PC-3 (cell line): ENCODE data around the gene LTF. TPM values are rescaled to one million over a fixed set of nuclear protein-coding genes. Genes with fewer than 3 reads are reported as not detected.

Experiments
- ATAC-seq: fragments of 200-7000 bp; cut with Tn5 transposase; 2 replicates; pipeline ENCODE4 v1.9.1; 2020; ENCODE audit warnings: mild to moderate bottlenecking, moderate library complexity
- BruUV-seq: library from RNA; stranded (reverse); fragments of 400-500 nt; replicated peaks from 2 replicates; lab custom pipeline; 2021; lab: Mats Ljungman, UMichigan
- CTCF ChIA-PET: fragments of 300-600 bp; sonication (Branson Sonifier 250); formaldehyde crosslinking; loops from one replicate; lab custom pipeline; 2022; ENCODE audit warnings: antibody characterized with exemption; lab: Charles Lee
- POLR2A ChIA-PET: fragments of 300-600 bp; sonication (Branson Sonifier 250); formaldehyde crosslinking; loops from one replicate; lab custom pipeline; 2022; ENCODE audit warnings: antibody characterized with exemption; ENCODE audit not compliant: unreplicated experiment; lab: Charles Lee
- DNase-seq: peaks from one replicate; pipeline ENCODE4 v3.0.0-alpha.2; 2015
- H2AFZ ChIP-seq: fragments of 300-600 bp; sonication (generic); 2 replicates; pipeline ENCODE4 v1.6.0; 2016; ENCODE audit warnings: antibody characterized with exemption, low read length
- H3F3A ChIP-seq: fragments of 300-600 bp; sonication (generic); one replicate; pipeline ENCODE4 v1.6.0; 2017; ENCODE audit warnings: antibody characterized with exemption, low read length, control low read depth, mild to moderate bottlenecking; ENCODE audit not compliant: unreplicated experiment
- H3K27ac ChIP-seq: fragments of 300-600 bp; sonication (generic); 2 replicates; pipeline ENCODE4 v1.5.1; 2016; ENCODE audit warnings: mild to moderate bottlenecking, low read length
- H3K27me3 ChIP-seq: fragments of 300-600 bp; sonication (generic); 2 replicates; pipeline ENCODE4 v1.6.1; 2016; ENCODE audit warnings: low read length, mixed read lengths
- H3K36me3 ChIP-seq: fragments of 300-600 bp; sonication (generic); 2 replicates; pipeline ENCODE4 v1.6.1; 2016; ENCODE audit warnings: low read depth, mixed run types, low read length, mixed read lengths
- H3K4me1 ChIP-seq: fragments of 300-600 bp; sonication (generic); 2 replicates; pipeline ENCODE4 v1.5.1; 2016; ENCODE audit warnings: low read length; ENCODE audit not compliant: insufficient read depth
- H3K4me2 ChIP-seq: fragments of 300-600 bp; sonication (generic); 2 replicates; pipeline ENCODE4 v1.6.0; 2016; ENCODE audit warnings: low read length
- H3K4me3 ChIP-seq: fragments of 300-600 bp; sonication (generic); 2 replicates; pipeline ENCODE4 v1.5.1; 2016; ENCODE audit warnings: mild to moderate bottlenecking, low read length, mixed read lengths
- H3K79me2 ChIP-seq: fragments of 300-600 bp; sonication (generic); 2 replicates; pipeline ENCODE4 v1.6.1; 2017; ENCODE audit warnings: low read length, mixed read lengths
- H3K9ac ChIP-seq: fragments of 300-600 bp; sonication (generic); 2 replicates; pipeline ENCODE4 v1.6.0; 2016; ENCODE audit warnings: mild to moderate bottlenecking, low read length
- H3K9me2 ChIP-seq: fragments of 300-600 bp; sonication (generic); replicated peaks from 2 replicates; pipeline ENCODE4 v1.6.1; 2016; ENCODE audit warnings: mixed run types, low read length, mixed read lengths
- H3K9me3 ChIP-seq: fragments of 300-600 bp; sonication (generic); 2 replicates; pipeline ENCODE4 v1.6.1; 2016; ENCODE audit warnings: low read length, mixed read lengths
- H4K20me1 ChIP-seq: fragments of 300-600 bp; sonication (generic); 2 replicates; pipeline ENCODE4 v1.6.1; 2016; ENCODE audit warnings: low read length, mixed read lengths
- CTCF ChIP-seq: fragments of 300-600 bp; sonication (generic); conservative IDR thresholded peaks from 2 replicates; pipeline ENCODE4 v1.5.1; 2017; ENCODE audit warnings: antibody characterized with exemption, low read depth, mild to moderate bottlenecking, low read length
- EZH2 ChIP-seq: fragments of 300-600 bp; sonication (generic); IDR thresholded peaks from one replicate; pipeline ENCODE4 v1.6.1; 2017; ENCODE audit warnings: antibody characterized with exemption, mild to moderate bottlenecking, low read length; ENCODE audit not compliant: unreplicated experiment
- EZH2phosphoT487 ChIP-seq: fragments of 300-600 bp; sonication (generic); IDR thresholded peaks from 2 replicates; pipeline ENCODE4 v1.6.1; 2018; ENCODE audit warnings: mild to moderate bottlenecking, antibody characterized with exemption, low read length, borderline replicate concordance
- intact Hi-C: fragments of 100-400 bp; cut with micrococcal nuclease; formaldehyde crosslinking; loops from 2 replicates; pipeline ENCODE4 v1.9.0; 2023
- total RNA-seq: library from RNA; depleted of rRNA; stranded (reverse); fragments of >200 nt; gene quantifications from 2 replicates; pipeline ENCODE4 v1.2.3, GENCODE V29; 2014

LTF gene
- total RNA-seq, 1 experiment from 2014 or later = not detected

- H3K4me3 ChIP-seq = no peak overlapping the region
- BruUV-seq = no TSS peak
- ChIA-PET CTCF (no interaction called here), POLR2A (no interaction called here)
- ATAC-seq (no peak), DNase-seq (no peak)
- H3F3A ChIP-seq = no peaks in the 10 kb centered on the region
- no peaks in the 10 kb centered on the region for H3K36me3 ChIP-seq
- TF ChIP-seq CTCF (no peak), EZH2 (no peak), EZH2phosphoT487 (no peak)
- no peaks in the 10 kb centered on the region for H3K79me2 ChIP-seq
- intact Hi-C loops = no loop called here
- H3K27ac ChIP-seq = no peak overlapping the region
- H3K4me1 ChIP-seq = peaks cover 12% of the 10 kb centered on the region; the same call in 1 of the 2 replicates
- H3K9me3 ChIP-seq = no peaks in the 10 kb centered on the region
- H2AFZ ChIP-seq = no peak overlapping the region
- H3K9me2 ChIP-seq = no peaks in the 10 kb centered on the region
- H3K9ac ChIP-seq = no peak overlapping the region
- no peak overlapping the region for H3K4me2 ChIP-seq
- no peaks in the 10 kb centered on the region for H4K20me1 ChIP-seq
- no peaks in the 10 kb centered on the region for H3K27me3 ChIP-seq
These were observed 67.6 kb downstream of the LTF start for GRCh38 chr3:46397111-46397510.

- no peak for DNase-seq
- Histone ChIP-seq H3K4me2 (no peak overlapping the region), H3F3A (no peaks in the 10 kb centered on the region), H3K79me2 (no peaks in the 10 kb centered on the region), H3K4me1 (peaks cover 12% of the 10 kb centered on the region; the same call in 1 of the 2 replicates), H3K27me3 (no peaks in the 10 kb centered on the region), H2AFZ (no peak overlapping the region), H4K20me1 (no peaks in the 10 kb centered on the region), H3K4me3 (no peak overlapping the region), H3K9ac (no peak overlapping the region), H3K9me3 (no peaks in the 10 kb centered on the region), H3K27ac (no peak overlapping the region), H3K9me2 (no peaks in the 10 kb centered on the region), H3K36me3 (no peaks in the 10 kb centered on the region)
- intact Hi-C loops = no loop called here
- no TSS peak for BruUV-seq
- ATAC-seq = no peak
- POLR2A ChIA-PET = no interaction called here
- CTCF ChIA-PET = no interaction called here
- TF ChIP-seq EZH2 (no peak), EZH2phosphoT487 (no peak), CTCF (no peak)
These were observed 68.8 kb downstream of the LTF start for GRCh38 chr3:46395766-46396530.

DNA sequence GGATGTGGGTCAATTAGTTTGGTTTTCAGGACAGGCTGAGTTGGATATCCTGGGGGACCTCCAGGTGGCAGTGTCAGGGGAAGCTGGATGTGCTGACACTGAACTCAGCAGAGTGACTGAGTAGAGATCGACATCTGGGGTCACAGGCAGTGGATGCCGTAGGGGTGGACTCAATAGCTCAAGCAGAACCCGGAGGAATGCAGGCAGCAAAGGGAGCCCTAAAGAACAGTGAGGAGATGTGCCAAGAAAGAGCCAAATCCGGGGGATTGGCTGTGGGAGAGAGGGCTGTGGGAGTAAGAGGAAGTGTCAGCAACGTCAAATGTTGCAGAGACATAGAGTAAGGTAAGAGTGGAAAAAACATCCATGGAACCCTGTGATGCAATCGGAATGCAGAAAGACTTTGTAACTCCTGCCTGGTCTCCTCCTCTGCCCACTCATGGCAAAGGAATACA is 69.5 kb downstream of the LTF start:
- CTCF ChIA-PET = interaction anchor here (0.5 kb wide), 1 partner anchor 371 kb away, joined by 3 read pairs; no protein-coding TSS in a partner anchor
- no peak for DNase-seq
- POLR2A ChIA-PET = no interaction called here

More for the DNA sequence above, 69.5 kb downstream of the LTF start:
- Histone ChIP-seq H3K36me3 (no peaks in the 10 kb centered on the region), H3K4me3 (no peak overlapping the region), H3K27ac (no peak overlapping the region), H3K9me2 (no peaks in the 10 kb centered on the region), H3K27me3 (no peaks in the 10 kb centered on the region), H2AFZ (no peak overlapping the region), H4K20me1 (no peaks in the 10 kb centered on the region), H3K9ac (no peak overlapping the region), H3K4me1 (peaks cover 9% of the 10 kb centered on the region; the same call in 1 of the 2 replicates), H3K9me3 (no peaks in the 10 kb centered on the region), H3K79me2 (no peaks in the 10 kb centered on the region), H3K4me2 (no peak overlapping the region), H3F3A (no peaks in the 10 kb centered on the region)
- no peak for ATAC-seq
- no peak for TF ChIP-seq EZH2phosphoT487
- TF ChIP-seq CTCF = peak; percentile 40
- TF ChIP-seq EZH2 = no peak
- BruUV-seq = no TSS peak
- intact Hi-C loops = no loop called here
